RWPE2 (cell line): Measurements from ENCODE around the gene PRICKLE3.

Experiments
- ATAC-seq: fragments of 200-7000 bp; cut with Tn5 transposase; 3 replicates; pipeline ENCODE4 v1.9.1; 2021; ENCODE audit warnings: low read depth
- DNase-seq: peaks from one replicate; pipeline ENCODE4 v3.0.0-alpha.2; 2020; ENCODE audit warnings: low spot score
- H3K27ac ChIP-seq: fragments of 450-650 bp; 2 replicates; pipeline ENCODE4 v1.5.1; 2017; ENCODE audit warnings: mild to moderate bottlenecking; ENCODE audit not compliant: poor library complexity, severe bottlenecking
- H3K27me3 ChIP-seq: fragments of 250-450 bp; sonication (Bioruptor Pico); 2 replicates; pipeline ENCODE4 v1.5.1; 2021; ENCODE audit warnings: mild to moderate bottlenecking, moderate library complexity; ENCODE audit not compliant: insufficient read depth, poor library complexity, severe bottlenecking
- H3K36me3 ChIP-seq: fragments of 250-450 bp; sonication (Bioruptor Pico); 2 replicates; pipeline ENCODE4 v1.5.1; 2020; ENCODE audit warnings: low read depth, mild to moderate bottlenecking, moderate library complexity
- H3K4me1 ChIP-seq: fragments of 250-450 bp; sonication (Bioruptor Pico); 2 replicates; pipeline ENCODE4 v1.5.1; 2021; ENCODE audit warnings: mild to moderate bottlenecking, moderate library complexity; ENCODE audit not compliant: insufficient read depth, poor library complexity, severe bottlenecking
- H3K4me3 ChIP-seq: fragments of 250-450 bp; sonication (Bioruptor Pico); 2 replicates; pipeline ENCODE4 v1.5.1; 2021; ENCODE audit warnings: mild to moderate bottlenecking, moderate library complexity; ENCODE audit not compliant: severe bottlenecking
- H3K9me3 ChIP-seq: fragments of 250-450 bp; sonication (Bioruptor Pico); 2 replicates; pipeline ENCODE4 v1.5.1; 2021; ENCODE audit warnings: mild to moderate bottlenecking, moderate library complexity; ENCODE audit not compliant: severe bottlenecking
- CTCF ChIP-seq: fragments of 450-650 bp; IDR thresholded peaks from one replicate; pipeline ENCODE4 v1.5.1; 2017; ENCODE audit warnings: mild to moderate bottlenecking, moderate library complexity; ENCODE audit not compliant: poor library complexity, severe bottlenecking

Gene PRICKLE3

GRCh38 chrX:49166914-49167739 is 19.0 kb downstream of the PRICKLE3 start:
- Histone ChIP-seq H3K36me3 (no peaks in the 10 kb centered on the region), H3K27ac (peak overlapping the region; percentile 99), H3K27me3 (no peaks in the 10 kb centered on the region), H3K9me3 (no peaks in the 10 kb centered on the region), H3K4me1 (peaks cover 6% of the 10 kb centered on the region), H3K4me3 (peak overlapping the region; percentile 26)
- no peak for DNase-seq
- peak; percentile 47 for ATAC-seq
- TF ChIP-seq CTCF = no peak

- H3K36me3 ChIP-seq = no peaks in the 10 kb centered on the region
- peak overlapping the region; percentile 30 for H3K4me3 ChIP-seq
- peak; percentile 36 for TF ChIP-seq CTCF
- DNase-seq (peak; percentile 92), ATAC-seq (peak; percentile 60)
- H3K4me1 ChIP-seq = peaks cover 6% of the 10 kb centered on the region
- H3K27me3 ChIP-seq = no peaks in the 10 kb centered on the region
- peak overlapping the region; percentile 99 for H3K27ac ChIP-seq
- no peaks in the 10 kb centered on the region for H3K9me3 ChIP-seq
These were observed 20.0 kb downstream of the PRICKLE3 start for GRCh38 chrX:49165901-49166881.

- DNase-seq (no peak), ATAC-seq (no peak)
- H3K9me3 ChIP-seq = no peaks in the 10 kb centered on the region
- H3K36me3 ChIP-seq = no peaks in the 10 kb centered on the region
- H3K27me3 ChIP-seq = no peaks in the 10 kb centered on the region
- no peak for TF ChIP-seq CTCF
- peak overlapping the region; percentile 99 for H3K27ac ChIP-seq
- H3K4me1 ChIP-seq = peaks cover 6% of the 10 kb centered on the region
- no peak overlapping the region for H3K4me3 ChIP-seq
These were observed 21.4 kb downstream of the PRICKLE3 start for GRCh38 chrX:49164589-49165360.

GRCh38 chrX:49163555-49164419 is 22.4 kb downstream of the PRICKLE3 start:
- Histone ChIP-seq H3K27ac (peak overlapping the region; percentile 99), H3K36me3 (no peaks in the 10 kb centered on the region), H3K4me3 (peak overlapping the region; percentile 31), H3K27me3 (no peaks in the 10 kb centered on the region), H3K4me1 (peaks cover 6% of the 10 kb centered on the region), H3K9me3 (no peaks in the 10 kb centered on the region)
- ATAC-seq (peak; percentile 53), DNase-seq (peak; percentile 83)
- peak; percentile 81 for TF ChIP-seq CTCF
